Gastrocnemius medialis (tissue), 4 donors: Measurements from ENCODE around the gene SDC1.

Experiments used
- CTCF ChIP-seq, 5 experiments: fragments of 450-650 bp in 3 of 5; fragments of 200-600 bp in 2 of 5; sonication (generic) in 2 of 5; IDR thresholded peaks in 4 of 5; conservative IDR thresholded peaks in 1 of 5; 1 replicate in 4 of 5; 2 replicates in 1 of 5; pipeline ENCODE4 v1.5.1; 2016 to 2019; ENCODE audit warnings: antibody characterized with exemption in 5 of 5, mild to moderate bottlenecking in 3 of 5, moderate library complexity in 3 of 5
- POLR2A ChIP-seq, 2 donors: fragments of 450-650 bp; IDR thresholded peaks; one replicate each; pipeline ENCODE4 v1.6.1; 2017; ENCODE audit warnings: antibody characterized with exemption in 2 of 2, mild to moderate bottlenecking in 2 of 2, moderate library complexity in 2 of 2

DNA sequence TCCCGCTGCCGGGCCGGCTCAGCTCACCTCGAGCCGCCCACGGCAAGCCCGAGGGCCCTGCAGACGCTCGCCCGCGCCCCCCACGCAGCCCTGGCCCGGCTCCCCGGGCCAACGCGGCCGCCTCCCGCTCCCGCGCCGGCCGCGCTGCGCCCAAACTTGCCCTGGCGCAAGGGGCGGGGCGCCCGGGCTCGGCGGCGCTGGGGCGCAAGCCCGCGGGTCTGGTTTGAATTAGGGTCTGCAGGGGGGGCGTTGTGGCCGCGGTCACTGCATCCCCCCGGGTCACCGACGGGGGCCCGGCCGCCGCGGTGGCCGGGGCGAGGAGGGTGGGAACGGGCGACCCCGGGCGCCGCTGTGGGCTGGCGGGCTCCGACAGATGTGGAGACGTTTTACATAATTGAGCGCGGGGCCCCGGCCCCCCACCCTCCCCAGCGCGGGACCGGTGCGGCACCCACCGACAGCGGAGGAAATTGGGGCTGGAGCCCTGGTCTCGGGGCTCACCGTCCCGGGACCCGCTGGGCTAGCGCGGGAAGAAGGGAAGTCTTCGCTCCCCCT is 690 bp downstream of the SDC1 start:
- no peak for TF ChIP-seq CTCF (IDR thresholded peaks at IDR 0.05 in 4 of 5, conservative IDR thresholded peaks at IDR 0.05 in 1 of 5)
- TF ChIP-seq POLR2A (IDR thresholded peaks at IDR 0.05) = no peak
